Heart left ventricle (tissue), 16 donors: ENCODE measurements around the gene HEXA. TPM values are rescaled to one million over a fixed set of nuclear protein-coding genes. Genes with fewer than 3 reads are reported as not detected.
A peak's percentile ranks its signal among the peaks of the same experiment; 100 is the strongest.

ENCODE experiments used
- ATAC-seq, 4 donors: fragments of 200-7000 bp; cut with Tn5 transposase; one replicate each; pipeline ENCODE4 v1.9.1; 2020 to 2022; ENCODE audit warnings: moderate library complexity in 4 of 4, mild to moderate bottlenecking in 3 of 4, moderate number of reproducible peaks in 1 of 4
- DNase-seq, 5 donors: peaks; one replicate each; pipeline ENCODE4 v3.0.0-alpha.2; 2020
- H3K27ac ChIP-seq, 12 donors: fragments of 200-600 bp; sonication (generic) in 4 of 12; one replicate each; pipeline versions ENCODE4 v1.5.0 to v1.8.0; 2016 to 2022; ENCODE audit warnings: mild to moderate bottlenecking in 2 of 12
- H3K27me3 ChIP-seq, 9 donors: fragments of 200-600 bp; sonication (generic) in 2 of 9; one replicate each; pipeline versions ENCODE4 v1.5.1 to v1.8.0; 2016 to 2022; ENCODE audit warnings: mild to moderate bottlenecking in 3 of 9
- H3K36me3 ChIP-seq, 9 donors: fragments of 200-600 bp; sonication (generic) in 2 of 9; one replicate each; pipeline versions ENCODE4 v1.5.0 to v1.8.0; 2018 to 2022; ENCODE audit warnings: mild to moderate bottlenecking in 2 of 9
- H3K4me1 ChIP-seq, 12 donors: fragments of 200-600 bp; sonication (generic) in 4 of 12; one replicate each; pipeline versions ENCODE4 v1.5.0 to v1.8.0; 2016 to 2022; ENCODE audit warnings: mild to moderate bottlenecking in 3 of 12
- H3K4me3 ChIP-seq, 12 donors: fragments of 200-600 bp; sonication (generic) in 4 of 12; one replicate each; pipeline versions ENCODE4 v1.5.0 to v1.8.0; 2017 to 2022; ENCODE audit warnings: mild to moderate bottlenecking in 9 of 12, moderate library complexity in 4 of 12
- H3K9me3 ChIP-seq, 12 donors: fragments of 200-600 bp; sonication (generic) in 4 of 12; one replicate each; pipeline versions ENCODE4 v1.5.0 to v1.8.0; 2016 to 2022; ENCODE audit warnings: mild to moderate bottlenecking in 1 of 12
- CTCF ChIP-seq, 12 donors: fragments of 200-600 bp; sonication (generic) in 4 of 12; IDR thresholded peaks; one replicate each; pipeline versions ENCODE4 v1.5.0 to v1.8.0; 2018 to 2022; ENCODE audit warnings: antibody characterized with exemption in 12 of 12, mild to moderate bottlenecking in 5 of 12
- POLR2A ChIP-seq, 2 donors: fragments of 450-650 bp; IDR thresholded peaks; one replicate each; pipeline ENCODE4 v1.6.1; 2017; ENCODE audit warnings: antibody characterized with exemption in 2 of 2, mild to moderate bottlenecking in 2 of 2, moderate library complexity in 2 of 2
- WGBS, 4 donors: extraction: QIAGEN DNeasy Blood & Tissue Kit in 2 of 4; methylation state at CpG; one replicate each; pipeline versions ENCODE4 v1.1.5 to v1.1.7; 2013 to 2018; 5-methylcytosine and 5-hydroxymethylcytosine counted together
- intact Hi-C, 10 donors: fragments of 100-400 bp; cut with DNase I; formaldehyde crosslinking; loops; one replicate each; pipeline versions ENCODE4 v1.11.1 to v1.14.2; 2022
- polyA plus RNA-seq, 2 donors: library from polyadenylated mRNA; stranded (reverse); fragments of 200-250 nt; gene quantifications; one replicate each; pipeline ENCODE4 v1.2.3, GENCODE V29; 2013
- total RNA-seq, 9 donors: library from RNA; depleted of rRNA in 2 of 9; stranded (reverse); fragments of >200 nt in 2 of 9; fragmentation: NEBNext Ultra II Directional in 3 of 9; extraction: Animal tissue kit (Norgen Biotek cat#: 25700) in 3 of 9; gene quantifications; one replicate each; pipeline versions ENCODE4 v1.1.0 to v1.2.4, GENCODE V29; 2016 to 2023
- donor health status: ischemic (EF 13 %, LVEDD 7.1; RV severe dilation, severe dysfunction).
- donor health status: healthy with polysubstance abuse.
- donor health status: DM: no; HTN: yes; CAD: no.
- donor health status: DM: no; HTN: no; CAD: no.
- donor health status: ischemic (EF 25% LVEDD 6.9; RV normal size, moderate dysfunction).
- donor health status: ischemic (EF 25% LVEDD 5.7; RV mildly dilated, moderate dysfunction).
- donor health status: healthy.
- donor health status: DM: yes; HTN: yes; CAD: no.
- donor health status: ischemic (EF 35%, LVEDD 5.7; RV mildly dilated, moderate dysfunction).
- donor health status: nonischemic (EF 11% LVEDD 7.7; RV severe dilation, severe dysfunction).
- donor health status: DM: yes; HTN: yes; CAD: no.
- donor health status: PGD.
- donor health status: ischemic (EF 29% LVEDD 5.4; RV normal size, mild dysfunction).
- donor health status: nonischemic (EF 23%, LVEDD 6.1; RV moderate dilation, normal function).

Gene HEXA
- total and polyA plus RNA-seq, 11 donors, result 40.8 to 181 (median 71.3) TPM

- Histone ChIP-seq H3K27ac (no peak overlapping the region), H3K4me3 (no peak overlapping the region), H3K36me3 (peaks cover 0 to 65% (median 53%) of the 10 kb centered on the region in 9 donors), H3K4me1 (peaks cover 0 to 21% (median 0%) of the 10 kb centered on the region in 12 donors), H3K9me3 (no peaks in the 10 kb centered on the region), H3K27me3 (no peaks in the 10 kb centered on the region)
- intact Hi-C loops, result loop anchor here in 2 of 10 donors (10.0 kb wide), 2 partner anchors 193 to 263 kb away; no protein-coding TSS in a partner anchor
- 76 to 88% (median 79%) methylated on average over 6 of the region's 6 CpGs for WGBS, 4 donors
- DNase-seq, result no peak
- ATAC-seq, result no peak
- TF ChIP-seq POLR2A (IDR thresholded peaks at IDR 0.05) (no peak), CTCF (IDR thresholded peaks at IDR 0.05) (no peak)
Measured at GRCh38 chr15:72341361-72341760, 34.5 kb downstream of the HEXA start.

GRCh38 chr15:72340366-72340765 lies 35.4 kb downstream of the HEXA start:
- Histone ChIP-seq H3K36me3 (peaks cover 0 to 55% (median 44%) of the 10 kb centered on the region in 9 donors), H3K27me3 (no peaks in the 10 kb centered on the region), H3K4me1 (peaks cover 0 to 21% (median 0%) of the 10 kb centered on the region in 12 donors), H3K4me3 (no peak overlapping the region), H3K9me3 (no peaks in the 10 kb centered on the region), H3K27ac (peak overlapping the region in 2 of 12 donors; percentile 53 to 69)
- TF ChIP-seq CTCF (IDR thresholded peaks at IDR 0.05) (no peak), POLR2A (IDR thresholded peaks at IDR 0.05) (no peak)
- ATAC-seq, result no peak
- no peak for DNase-seq
- WGBS, 4 donors, result 95 to 100% (median 99%) methylated on average over 1 of the region's 1 CpG
- intact Hi-C loops, result loop anchor here in 2 of 10 donors (10.0 kb wide), 2 partner anchors 194 to 264 kb away; no protein-coding TSS in a partner anchor

- ATAC-seq (peak in 2 of 4 donors; percentile 55 to 56), DNase-seq (no peak)
- H3K27me3 ChIP-seq, result no peaks in the 10 kb centered on the region
- peaks cover 0 to 55% (median 41%) of the 10 kb centered on the region in 9 donors for H3K36me3 ChIP-seq
- intact Hi-C loops, result loop anchor here in 2 of 10 donors (10.0 kb wide), 2 partner anchors 195 to 265 kb away; no protein-coding TSS in a partner anchor
- H3K4me3 ChIP-seq, result no peak overlapping the region
- WGBS, 4 donors, result 62 to 69% (median 67%) methylated on average over 3 of the region's 3 CpGs
- peak overlapping the region in 2 of 12 donors; percentile 53 to 69 for H3K27ac ChIP-seq
- no peak for TF ChIP-seq CTCF (IDR thresholded peaks at IDR 0.05)
- TF ChIP-seq POLR2A (IDR thresholded peaks at IDR 0.05), result no peak
- peaks cover 0 to 6% (median 0%) of the 10 kb centered on the region in 12 donors for H3K9me3 ChIP-seq
- H3K4me1 ChIP-seq, result peaks cover 0 to 21% (median 0%) of the 10 kb centered on the region in 12 donors
Measured at GRCh38 chr15:72339777-72340177, 36.0 kb downstream of the HEXA start.

GRCh38 chr15:72338617-72339321 lies 37.0 kb downstream of the HEXA start:
- DNase-seq, result no peak
- peaks cover 0 to 21% (median 0%) of the 10 kb centered on the region in 12 donors for H3K4me1 ChIP-seq
- ATAC-seq, result peak in 2 of 4 donors; percentile 61 to 73
- peaks cover 0 to 7% (median 0%) of the 10 kb centered on the region in 12 donors for H3K9me3 ChIP-seq
- no peak overlapping the region for H3K4me3 ChIP-seq
- 76 to 86% (median 78%) methylated on average over 9 of the region's 9 CpGs for WGBS, 4 donors
- intact Hi-C loops, result no loop called here
- TF ChIP-seq POLR2A (IDR thresholded peaks at IDR 0.05) (no peak), CTCF (IDR thresholded peaks at IDR 0.05) (no peak)
- H3K36me3 ChIP-seq, result peaks cover 0 to 50% (median 36%) of the 10 kb centered on the region in 9 donors
- no peaks in the 10 kb centered on the region for H3K27me3 ChIP-seq
- H3K27ac ChIP-seq, result peak overlapping the region in 3 of 12 donors; percentile 18 to 69 (median 53)
